ENCODE data around the gene CCDC27. TPM values are rescaled to one million over a fixed set of nuclear protein-coding genes. Genes with fewer than 3 reads are reported as not detected.

CCDC27 gene
- total RNA-seq, 1 donor from 2014 or later, result not detected

- no peaks in the 10 kb centered on the region for H3K27me3 Mint-ChIP-seq (ENCODE audit: low read depth, unreplicated experiment)
- FAIRE-seq (no peak), DNase-seq (ENCODE audit: low read depth) (no peak)
- no peak overlapping the region for H2AFZ ChIP-seq (ENCODE audit: low read depth, low read length)
- H3K36me3 Mint-ChIP-seq (ENCODE audit: low read depth, unreplicated experiment), result peaks cover 28% of the 10 kb centered on the region
- no peak overlapping the region for H3K27ac ChIP-seq (ENCODE audit: low read depth, low read length)
- H3K4me3 Mint-ChIP-seq (ENCODE audit: unreplicated experiment), result no peak overlapping the region
- no peak for TF ChIP-seq EZH2 (IDR thresholded peaks at IDR 0.05; ENCODE audit: insufficient read depth, low read length)
- TF ChIP-seq, protein P1, sequence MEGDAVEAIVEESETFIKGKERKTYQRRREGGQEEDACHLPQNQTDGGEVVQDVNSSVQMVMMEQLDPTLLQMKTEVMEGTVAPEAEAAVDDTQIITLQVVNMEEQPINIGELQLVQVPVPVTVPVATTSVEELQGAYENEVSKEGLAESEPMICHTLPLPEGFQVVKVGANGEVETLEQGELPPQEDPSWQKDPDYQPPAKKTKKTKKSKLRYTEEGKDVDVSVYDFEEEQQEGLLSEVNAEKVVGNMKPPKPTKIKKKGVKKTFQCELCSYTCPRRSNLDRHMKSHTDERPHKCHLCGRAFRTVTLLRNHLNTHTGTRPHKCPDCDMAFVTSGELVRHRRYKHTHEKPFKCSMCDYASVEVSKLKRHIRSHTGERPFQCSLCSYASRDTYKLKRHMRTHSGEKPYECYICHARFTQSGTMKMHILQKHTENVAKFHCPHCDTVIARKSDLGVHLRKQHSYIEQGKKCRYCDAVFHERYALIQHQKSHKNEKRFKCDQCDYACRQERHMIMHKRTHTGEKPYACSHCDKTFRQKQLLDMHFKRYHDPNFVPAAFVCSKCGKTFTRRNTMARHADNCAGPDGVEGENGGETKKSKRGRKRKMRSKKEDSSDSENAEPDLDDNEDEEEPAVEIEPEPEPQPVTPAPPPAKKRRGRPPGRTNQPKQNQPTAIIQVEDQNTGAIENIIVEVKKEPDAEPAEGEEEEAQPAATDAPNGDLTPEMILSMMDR (IDR thresholded peaks at IDR 0.05; ENCODE audit: insufficient read depth, low read depth, low read length), result no peak
- no peak overlapping the region for H3K4me3 ChIP-seq (ENCODE audit: insufficient read depth, low read depth, low read length)
- H3K27ac Mint-ChIP-seq (ENCODE audit: unreplicated experiment), result no peak overlapping the region
- H3K36me3 ChIP-seq (ENCODE audit: insufficient read depth, low read length), result peaks cover 4% of the 10 kb centered on the region
- no peaks in the 10 kb centered on the region for H3K4me1 ChIP-seq (ENCODE audit: insufficient read depth, low read length)
- no peak overlapping the region for H3K9ac ChIP-seq (ENCODE audit: low read length)
- H3K4me2 ChIP-seq (ENCODE audit: low read length), result no peak overlapping the region
- no peaks in the 10 kb centered on the region for H4K20me1 ChIP-seq (ENCODE audit: insufficient read depth, low read length)
- no peaks in the 10 kb centered on the region for H3K4me1 Mint-ChIP-seq (ENCODE audit: low read depth, unreplicated experiment)
- H3K27me3 ChIP-seq (ENCODE audit: insufficient read depth, low read length), result no peaks in the 10 kb centered on the region
- H3K9me3 ChIP-seq (ENCODE audit: insufficient read depth, low read depth, low read length), result no peaks in the 10 kb centered on the region
- no peaks in the 10 kb centered on the region for H3K79me2 ChIP-seq (ENCODE audit: insufficient read depth, low read length)
- no peaks in the 10 kb centered on the region for H3K9me3 Mint-ChIP-seq (ENCODE audit: unreplicated experiment)
Measured at GRCh38 chr1:3821004-3821403, 68.8 kb downstream of the CCDC27 start.

Other genes with a start within 250 kb of the CCDC27 start
- 10.9 and 14.8 TPM in 2 replicates for gene MEGF6, start 140.9 kb upstream of the CCDC27 start, total RNA-seq
- gene TPRG1L, start 127.4 kb upstream of the CCDC27 start, total RNA-seq, result 33.7 and 36.0 TPM in 2 replicates
- gene WRAP73, start 102.3 kb upstream of the CCDC27 start, total RNA-seq, result 15.5 and 15.6 TPM in 2 replicates
- 0.18 TPM in 1 of 2 replicates, not detected in the other for gene TP73, start 99.9 kb upstream of the CCDC27 start, total RNA-seq
- 6.4 and 6.6 TPM in 2 replicates for gene SMIM1, start 20.3 kb downstream of the CCDC27 start, total RNA-seq
- gene LRRC47, start 44.0 kb downstream of the CCDC27 start, total RNA-seq, result 48.7 and 51.5 TPM in 2 replicates
- gene CEP104, start 104.8 kb downstream of the CCDC27 start, total RNA-seq, result 35.0 and 43.6 TPM in 2 replicates
- 5.9 and 7.4 TPM in 2 replicates for gene DFFB, start 105.0 kb downstream of the CCDC27 start, total RNA-seq
- 24.4 and 26.1 TPM in 2 replicates for gene C1orf174, start 147.8 kb downstream of the CCDC27 start, total RNA-seq